ENCODE results near the gene SETD6. TPM values are rescaled to one million over a fixed set of nuclear protein-coding genes. Genes with fewer than 3 reads are reported as not detected.
A peak's percentile ranks its signal among the peaks of the same experiment; 100 is the strongest.

Gene SETD6
- total and polyA plus RNA-seq, 2 of the 13 experiments (the other 11 are each of a cell fraction or from before 2014, with no cell fraction given) = 24.0 to 25.7 TPM

DNA sequence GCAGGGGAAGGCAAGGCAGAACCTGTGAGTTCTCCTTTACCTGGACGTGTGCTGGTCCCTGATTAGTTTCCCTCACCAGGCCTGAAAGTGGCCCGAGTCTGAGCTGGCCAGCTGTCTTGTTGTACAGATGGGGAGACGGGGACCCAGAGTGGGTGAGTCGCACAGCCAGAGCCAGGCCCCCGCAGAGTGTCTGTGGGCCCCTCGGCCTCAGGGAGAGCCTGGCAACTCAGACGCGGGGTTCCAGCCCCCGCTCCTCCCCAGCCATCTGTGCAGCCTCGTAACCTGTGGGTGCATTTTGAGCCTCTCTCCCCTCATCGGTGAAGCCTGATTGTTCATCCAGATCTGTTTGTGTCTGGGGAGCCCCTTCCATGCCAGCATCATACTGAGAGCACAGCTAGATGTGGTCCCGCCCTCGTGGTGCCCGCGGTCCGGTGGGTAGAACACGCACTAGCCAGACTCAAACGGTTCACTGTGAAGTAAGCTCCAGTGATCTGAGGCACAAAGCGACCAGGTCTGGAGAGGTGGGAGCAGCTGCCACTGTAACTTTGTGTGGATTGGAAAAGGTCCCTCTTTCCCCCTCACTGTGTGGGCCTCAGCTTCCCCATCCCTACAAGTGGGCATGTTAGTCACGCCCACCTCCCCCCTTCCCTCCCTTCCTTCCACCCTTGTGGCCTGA, 21.4 kb upstream of the SETD6 start:
- Histone ChIP-seq H3K4me1 (ENCODE audit: insufficient read depth, low read length) (peaks cover 10% of the 10 kb centered on the region), H3K4me2 (ENCODE audit: low read depth, low read length) (no peak overlapping the region), H3K4me3 (replicated peaks in 1 of 3; ENCODE audit: insufficient read depth in 1 of 3, low read depth in 2 of 3, low read length in 3 of 3) (no peak overlapping the region), H3K79me2 (ENCODE audit: insufficient read depth, low read length) (no peaks in the 10 kb centered on the region), H4K20me1 (ENCODE audit: insufficient read depth, low read length) (no peaks in the 10 kb centered on the region), H3K9me3 (ENCODE audit: low read length) (no peaks in the 10 kb centered on the region), H2AFZ (ENCODE audit: low read length) (no peak overlapping the region), H3K9ac (ENCODE audit: insufficient read depth, low read depth, low read length) (no peak overlapping the region), H3K36me3 (replicated peaks in 1 of 2; ENCODE audit: control insufficient read depth in 1 of 2, insufficient read depth in 2 of 2, low read length in 2 of 2) (no peaks in the 10 kb centered on the region), H3K27me3 (ENCODE audit: control insufficient read depth in 1 of 2, insufficient read depth in 2 of 2, low read length in 2 of 2) (peaks cover 0 to 18% of the 10 kb centered on the region in 2 experiments; a peak in 2 of 5 replicates), H3K27ac (ENCODE audit: extremely low read length, insufficient read depth, low read length) (no peak overlapping the region)
- in situ Hi-C loops (cut with HindIII; ENCODE audit: extremely low pct_ligation_motif_present, low pct_unique_long_range_greater_than_20kb) = no loop called here
- no TSS peak for BruUV-seq (replicated peaks)
- FAIRE-seq (no peak), ATAC-seq (no peak), DNase-seq (ENCODE audit: low spot score) (no peak)
- POLR2A ChIA-PET = no interaction called here
- intact Hi-C loops (cut with micrococcal nuclease; ENCODE audit: unreplicated experiment) = no loop called here
- TF ChIP-seq, protein P1, sequence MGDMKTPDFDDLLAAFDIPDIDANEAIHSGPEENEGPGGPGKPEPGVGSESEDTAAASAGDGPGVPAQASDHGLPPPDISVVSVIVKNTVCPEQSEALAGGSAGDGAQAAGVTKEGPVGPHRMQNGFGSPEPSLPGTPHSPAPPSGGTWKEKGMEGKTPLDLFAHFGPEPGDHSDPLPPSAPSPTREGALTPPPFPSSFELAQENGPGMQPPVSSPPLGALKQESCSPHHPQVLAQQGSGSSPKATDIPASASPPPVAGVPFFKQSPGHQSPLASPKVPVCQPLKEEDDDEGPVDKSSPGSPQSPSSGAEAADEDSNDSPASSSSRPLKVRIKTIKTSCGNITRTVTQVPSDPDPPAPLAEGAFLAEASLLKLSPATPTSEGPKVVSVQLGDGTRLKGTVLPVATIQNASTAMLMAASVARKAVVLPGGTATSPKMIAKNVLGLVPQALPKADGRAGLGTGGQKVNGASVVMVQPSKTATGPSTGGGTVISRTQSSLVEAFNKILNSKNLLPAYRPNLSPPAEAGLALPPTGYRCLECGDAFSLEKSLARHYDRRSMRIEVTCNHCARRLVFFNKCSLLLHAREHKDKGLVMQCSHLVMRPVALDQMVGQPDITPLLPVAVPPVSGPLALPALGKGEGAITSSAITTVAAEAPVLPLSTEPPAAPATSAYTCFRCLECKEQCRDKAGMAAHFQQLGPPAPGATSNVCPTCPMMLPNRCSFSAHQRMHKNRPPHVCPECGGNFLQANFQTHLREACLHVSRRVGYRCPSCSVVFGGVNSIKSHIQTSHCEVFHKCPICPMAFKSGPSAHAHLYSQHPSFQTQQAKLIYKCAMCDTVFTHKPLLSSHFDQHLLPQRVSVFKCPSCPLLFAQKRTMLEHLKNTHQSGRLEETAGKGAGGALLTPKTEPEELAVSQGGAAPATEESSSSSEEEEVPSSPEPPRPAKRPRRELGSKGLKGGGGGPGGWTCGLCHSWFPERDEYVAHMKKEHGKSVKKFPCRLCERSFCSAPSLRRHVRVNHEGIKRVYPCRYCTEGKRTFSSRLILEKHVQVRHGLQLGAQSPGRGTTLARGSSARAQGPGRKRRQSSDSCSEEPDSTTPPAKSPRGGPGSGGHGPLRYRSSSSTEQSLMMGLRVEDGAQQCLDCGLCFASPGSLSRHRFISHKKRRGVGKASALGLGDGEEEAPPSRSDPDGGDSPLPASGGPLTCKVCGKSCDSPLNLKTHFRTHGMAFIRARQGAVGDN (CRISPR knock-in tag; IDR thresholded peaks at IDR 0.05) = 0 out of 2 replicates have a peak, but pooled peaks have one; percentile 16
- TF ChIP-seq NKX3-1 (CRISPR knock-in tag; IDR thresholded peaks at IDR 0.05) = no peak
- CTCF ChIA-PET (ENCODE audit: low intra/inter-chr PET ratio, low total read pairs) = no interaction called here
- 50% methylated on average over 9 of the region's 20 CpGs for WGBS (ENCODE audit: low lambda C conversion rate)

All from HepG2 (cell line).